ENCODE results near the gene PSG2.
"Not testable (repeated sequence)": the region's sequence is repeated elsewhere in the genome, so short reads cannot be mapped to it uniquely, and the experiment has no call there.

The PSG2 gene

GRCh38 chr19:43105496-43105895 lies 23.0 kb upstream of the PSG2 start:
- TF ChIP-seq CTCF (IDR thresholded peaks at IDR 0.05; ENCODE audit: insufficient read depth, low read length, missing control alignments): no peak
- POLR2A ChIA-PET: no interaction called here
- CTCF ChIA-PET: interaction anchor here (1.5 to 6.3 kb wide), 6 partner anchors 10 to 414 kb away, joined by 3 to 53 read pairs (median 5); partner anchors contain the start of gene PSG4

GRCh38 chr19:43104215-43104850 lies 21.8 kb upstream of the PSG2 start:
- DNase-seq (ENCODE audit: low read depth, low spot score); POLR2A ChIA-PET; H3K4me3 ChIP-seq (ENCODE audit: low read depth, low read length): not testable (repeated sequence)
- CTCF ChIA-PET: interaction anchor here (0.7 to 6.3 kb wide), 17 partner anchors 9 to 558 kb away, joined by 3 to 53 read pairs (median 4); partner anchors contain the start of gene PSG4
- peak; percentile 56 for TF ChIP-seq CTCF (IDR thresholded peaks at IDR 0.05; ENCODE audit: insufficient read depth, low read length, missing control alignments)

More at GRCh38 chr19:43105496-43105895, 23.0 kb upstream of the PSG2 start:
- DNase-seq (ENCODE audit: low read depth, low spot score): no peak
- no peak overlapping the region for H3K4me3 ChIP-seq (ENCODE audit: low read depth, low read length)

GRCh38 chr19:43101950-43102349 lies 19.4 kb upstream of the PSG2 start:
- POLR2A ChIA-PET: no interaction called here
- no peak overlapping the region for H3K4me3 ChIP-seq (ENCODE audit: low read depth, low read length)
- TF ChIP-seq CTCF (IDR thresholded peaks at IDR 0.05; ENCODE audit: insufficient read depth, low read length, missing control alignments): no peak
- CTCF ChIA-PET: interaction anchor here (0.8 to 6.3 kb wide), 9 partner anchors 85 to 324 kb away, joined by 3 to 53 read pairs (median 3); partner anchors contain the start of genes PSG4 and PSG5
- DNase-seq (ENCODE audit: low read depth, low spot score): no peak

GRCh38 chr19:43098416-43098815 lies 15.9 kb upstream of the PSG2 start:
- DNase-seq (ENCODE audit: low read depth, low spot score); POLR2A ChIA-PET; CTCF ChIA-PET; H3K4me3 ChIP-seq (ENCODE audit: low read depth, low read length): not testable (repeated sequence)

GRCh38 chr19:43087702-43088340 lies 5.3 kb upstream of the PSG2 start:
- CTCF ChIA-PET: interaction anchor here (1.5 kb wide), 1 partner anchor 16 kb away, joined by 3 read pairs; no protein-coding TSS in a partner anchor

GRCh38 chr19:43085796-43086530 lies 3.5 kb upstream of the PSG2 start:
- CTCF ChIA-PET: interaction anchor here (0.6 to 1.3 kb wide), 3 partner anchors 155 to 959 kb away, joined by 3 to 4 read pairs (median 3); no protein-coding TSS in a partner anchor
- H3K4me3 ChIP-seq (ENCODE audit: low read depth, low read length); POLR2A ChIA-PET; DNase-seq (ENCODE audit: low read depth, low spot score): not testable (repeated sequence)

More at GRCh38 chr19:43087702-43088340, 5.3 kb upstream of the PSG2 start:
- TF ChIP-seq CTCF (IDR thresholded peaks at IDR 0.05; ENCODE audit: insufficient read depth, low read length, missing control alignments): peak; percentile 27
- POLR2A ChIA-PET; H3K4me3 ChIP-seq (ENCODE audit: low read depth, low read length); DNase-seq (ENCODE audit: low read depth, low spot score): not testable (repeated sequence)
